NCI-H2196 treated with DMSO at 0.1 percent for 48 hours (cell line): ENCODE data around the gene CYP46A1.

Experiments used
- DNase-seq: peaks from one replicate; lab custom pipeline; 2025; ENCODE audit not compliant: unreplicated experiment; lab: John Stamatoyannopoulos, UW

Gene CYP46A1

GRCh38 chr14:99741227-99741976, 57.3 kb downstream of the CYP46A1 start:
- no peak for DNase-seq

- DNase-seq, result no peak
Observed at GRCh38 chr14:99742074-99742473, 58.0 kb downstream of the CYP46A1 start.

- DNase-seq, result no peak
Observed at GRCh38 chr14:99742509-99743487, 58.7 kb downstream of the CYP46A1 start.

- DNase-seq, result no peak
Observed at GRCh38 chr14:99744199-99744872, 60.2 kb downstream of the CYP46A1 start.

- DNase-seq, result no peak
Observed at GRCh38 chr14:99744873-99745224, 60.8 kb downstream of the CYP46A1 start.

- no peak for DNase-seq
Observed at GRCh38 chr14:99745307-99745951, 61.3 kb downstream of the CYP46A1 start.

- DNase-seq, result no peak
Observed at GRCh38 chr14:99747167-99747566, 63.1 kb downstream of the CYP46A1 start.

GRCh38 chr14:99747582-99748330, 63.7 kb downstream of the CYP46A1 start:
- DNase-seq, result no peak

- no peak for DNase-seq
Observed at GRCh38 chr14:99748529-99748928, 64.4 kb downstream of the CYP46A1 start.

- DNase-seq, result no peak
Observed at GRCh38 chr14:99749142-99749541, 65.0 kb downstream of the CYP46A1 start.

- no peak for DNase-seq
Observed at GRCh38 chr14:99749763-99750715, 65.9 kb downstream of the CYP46A1 start.

GRCh38 chr14:99750746-99751450, 66.8 kb downstream of the CYP46A1 start:
- DNase-seq, result no peak

- no peak for DNase-seq
Observed at GRCh38 chr14:99751539-99752485, 67.7 kb downstream of the CYP46A1 start.

GRCh38 chr14:99752486-99753121, 68.5 kb downstream of the CYP46A1 start:
- no peak for DNase-seq

GRCh38 chr14:99753225-99754140, 69.4 kb downstream of the CYP46A1 start:
- DNase-seq, result no peak
